ENCODE measurements around the gene MAP2K7. TPM values are rescaled to one million over a fixed set of nuclear protein-coding genes. Genes with fewer than 3 reads are reported as not detected.

MAP2K7 gene
- total RNA-seq, 1 donor from 2014 or later = 38.6 TPM

DNA sequence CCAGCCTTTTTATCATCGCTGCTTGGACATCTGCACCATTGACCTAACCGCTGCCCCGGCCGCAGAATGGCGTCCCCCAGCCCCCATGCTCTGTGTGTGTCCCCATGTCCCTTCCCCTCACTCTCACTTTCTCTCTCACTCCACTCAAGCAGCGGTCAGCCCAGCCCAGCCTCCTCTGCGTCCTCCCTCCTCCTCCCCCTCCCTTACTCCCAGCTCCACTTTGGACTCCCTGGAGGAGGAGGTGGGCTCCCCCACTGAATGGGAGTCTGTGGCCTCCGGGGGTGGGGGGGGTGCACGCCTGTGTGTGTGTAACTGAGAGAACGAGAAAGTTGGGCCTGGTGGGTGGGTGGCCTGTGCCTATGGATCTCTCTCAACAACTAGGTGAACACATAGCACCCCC is 2.2 kb downstream of the MAP2K7 start:
- Histone ChIP-seq H3K36me3 (peaks cover 29% of the 10 kb centered on the region), H3K27me3 (ENCODE audit: low read depth) (no peaks in the 10 kb centered on the region), H3K4me3 (no peak overlapping the region), H3K4me1 (peaks cover 44% of the 10 kb centered on the region), H3K27ac (no peak overlapping the region), H3K9me3 (no peaks in the 10 kb centered on the region)
- intact Hi-C loops (cut with DNase I) = no loop called here
- TF ChIP-seq CTCF (IDR thresholded peaks at IDR 0.05) = no peak
- DNase-seq (peak; percentile 47), ATAC-seq (no peak)

- TF ChIP-seq CTCF (IDR thresholded peaks at IDR 0.05) = no peak
- Histone ChIP-seq H3K36me3 (peaks cover 42% of the 10 kb centered on the region), H3K4me1 (peaks cover 42% of the 10 kb centered on the region), H3K27ac (no peak overlapping the region), H3K27me3 (ENCODE audit: low read depth) (no peaks in the 10 kb centered on the region), H3K4me3 (no peak overlapping the region), H3K9me3 (no peaks in the 10 kb centered on the region)
- intact Hi-C loops (cut with DNase I) = no loop called here
- DNase-seq = peak; percentile 42
- no peak for ATAC-seq
Measured at GRCh38 chr19:7907122-7907521, 3.4 kb downstream of the MAP2K7 start.

GRCh38 chr19:7907544-7907943 is 3.9 kb downstream of the MAP2K7 start:
- intact Hi-C loops (cut with DNase I) = no loop called here
- Histone ChIP-seq H3K36me3 (peaks cover 46% of the 10 kb centered on the region), H3K4me1 (peaks cover 37% of the 10 kb centered on the region), H3K27ac (no peak overlapping the region), H3K27me3 (ENCODE audit: low read depth) (no peaks in the 10 kb centered on the region), H3K9me3 (no peaks in the 10 kb centered on the region), H3K4me3 (no peak overlapping the region)
- TF ChIP-seq CTCF (IDR thresholded peaks at IDR 0.05) = no peak
- DNase-seq = no peak
- ATAC-seq = no peak

DNA sequence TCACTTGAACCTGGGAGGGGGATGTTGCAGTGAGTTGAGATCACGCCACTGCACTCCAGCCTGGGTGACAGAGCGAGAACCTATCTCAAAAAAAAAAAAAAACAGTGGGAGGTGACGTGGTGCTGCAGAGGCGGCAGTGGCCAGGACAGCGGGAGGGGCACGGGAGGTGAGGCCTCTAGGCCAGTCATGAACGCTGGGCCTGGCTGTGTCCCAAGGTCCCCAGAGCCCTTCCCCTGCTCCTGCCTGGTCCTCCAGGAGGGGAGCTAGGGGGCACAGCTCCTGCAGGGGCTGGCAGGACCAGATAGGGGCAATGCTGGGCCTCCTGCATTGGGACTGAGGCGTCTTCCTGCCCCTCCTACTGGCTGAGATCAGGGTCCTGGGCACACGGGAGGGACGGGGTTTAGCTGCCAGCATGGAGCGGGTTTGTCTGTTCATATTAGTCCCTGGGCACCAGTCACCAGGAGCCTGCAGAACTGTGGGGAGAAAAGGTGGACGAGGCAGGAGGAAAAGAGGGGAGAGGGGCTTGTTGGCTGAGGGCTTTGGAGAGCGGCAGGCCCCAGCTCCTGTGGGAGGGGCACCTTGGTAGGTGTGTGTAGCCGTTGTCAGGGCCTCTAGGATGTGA is 4.5 kb downstream of the MAP2K7 start:
- ATAC-seq (no peak), DNase-seq (no peak)
- no peaks in the 10 kb centered on the region for H3K27me3 ChIP-seq (ENCODE audit: low read depth)
- no peak overlapping the region for H3K4me3 ChIP-seq
- H3K9me3 ChIP-seq = no peaks in the 10 kb centered on the region
- no peak overlapping the region for H3K27ac ChIP-seq
- H3K36me3 ChIP-seq = peaks cover 52% of the 10 kb centered on the region
- intact Hi-C loops (cut with DNase I) = no loop called here
- H3K4me1 ChIP-seq = peaks cover 31% of the 10 kb centered on the region
- TF ChIP-seq CTCF (IDR thresholded peaks at IDR 0.05) = no peak

- Histone ChIP-seq H3K4me1 (peaks cover 31% of the 10 kb centered on the region), H3K27ac (no peak overlapping the region), H3K36me3 (peaks cover 52% of the 10 kb centered on the region), H3K4me3 (no peak overlapping the region), H3K9me3 (no peaks in the 10 kb centered on the region), H3K27me3 (ENCODE audit: low read depth) (no peaks in the 10 kb centered on the region)
- no peak for TF ChIP-seq CTCF (IDR thresholded peaks at IDR 0.05)
- no peak for ATAC-seq
- intact Hi-C loops (cut with DNase I) = no loop called here
- DNase-seq = no peak
Measured at GRCh38 chr19:7908742-7909461, 5.2 kb downstream of the MAP2K7 start.
